ENCODE measurements around the gene HES4.

The HES4 gene

DNA sequence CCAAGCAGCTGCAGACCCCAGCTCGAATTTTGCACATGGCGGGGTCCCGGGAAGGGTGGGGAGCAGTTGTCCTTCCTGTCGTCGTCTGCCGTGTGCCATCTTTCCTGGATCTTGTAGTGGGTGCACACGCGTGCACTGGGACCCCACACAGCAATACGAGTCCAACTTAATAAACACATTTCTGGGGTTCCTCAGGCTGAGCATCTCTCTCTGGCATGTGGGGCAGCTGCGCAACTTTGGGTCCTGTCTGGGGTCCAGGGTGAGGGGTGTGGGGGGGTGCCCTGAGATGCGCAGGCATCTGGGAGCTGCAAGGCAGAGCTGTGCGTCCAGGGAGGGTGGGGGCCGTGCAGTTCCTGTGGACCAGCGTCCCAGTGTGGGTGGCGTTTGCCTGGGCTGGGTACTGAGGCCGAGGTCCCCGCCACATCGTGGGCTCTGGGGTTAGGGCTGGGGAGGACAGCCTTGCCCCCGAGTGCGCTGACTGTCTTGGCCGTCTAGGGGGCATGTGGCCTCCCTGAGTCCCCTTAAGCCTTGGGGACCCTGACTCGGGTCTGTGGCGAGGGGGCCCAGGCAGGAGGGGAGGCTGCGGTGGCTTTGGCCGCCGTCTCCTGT, 34.3 kb downstream of the HES4 start:
- no peak for DNase-seq

GRCh38 chr1:964691-965525, 35.0 kb downstream of the HES4 start:
- DNase-seq, result no peak

- no peak for DNase-seq
Observed at GRCh38 chr1:963746-964525, 36.0 kb downstream of the HES4 start.

DNA sequence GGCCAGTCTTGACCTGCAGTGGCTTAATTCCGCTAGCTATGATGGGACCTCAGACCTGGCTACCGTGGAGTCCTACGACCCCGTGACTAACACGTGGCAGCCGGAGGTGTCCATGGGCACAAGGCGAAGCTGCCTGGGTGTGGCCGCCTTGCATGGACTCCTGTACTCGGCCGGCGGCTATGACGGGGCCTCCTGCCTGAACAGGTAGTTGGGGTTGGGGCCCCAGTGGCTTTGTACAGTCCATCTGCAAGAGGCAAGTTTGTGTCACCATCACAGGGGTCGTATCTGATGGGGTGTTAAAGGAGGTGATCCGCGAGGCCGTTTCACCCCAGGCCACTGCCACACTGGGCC, 36.6 kb downstream of the HES4 start:
- DNase-seq, result no peak

- DNase-seq, result no peak
Observed at GRCh38 chr1:962381-963300, 37.3 kb downstream of the HES4 start.

DNA sequence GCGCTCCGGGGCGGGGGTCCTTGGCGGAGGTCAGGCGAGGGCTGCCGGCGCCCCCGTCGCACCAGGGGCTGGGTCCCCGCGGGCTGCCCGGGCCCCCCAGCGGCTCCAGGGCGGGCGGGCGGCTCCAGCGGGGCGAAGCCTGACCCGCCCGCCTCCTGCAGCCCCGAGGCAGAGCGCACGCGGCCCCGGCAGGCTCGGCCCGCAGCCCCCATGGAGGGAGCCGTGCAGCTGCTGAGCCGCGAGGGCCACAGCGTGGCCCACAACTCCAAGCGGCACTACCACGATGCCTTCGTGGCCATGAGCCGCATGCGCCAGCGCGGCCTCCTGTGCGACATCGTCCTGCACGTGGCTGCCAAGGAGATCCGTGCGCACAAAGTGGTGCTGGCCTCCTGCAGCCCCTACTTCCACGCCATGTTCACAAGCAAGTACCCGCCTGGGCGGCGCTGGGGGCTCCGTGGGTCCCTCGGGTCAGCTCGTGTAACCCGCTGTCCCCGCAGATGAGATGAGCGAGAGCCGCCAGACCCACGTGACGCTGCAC, 38.7 kb downstream of the HES4 start:
- no peak for DNase-seq

- peak; percentile 51 to 81 for DNase-seq
Observed at GRCh38 chr1:960363-961131, 39.4 kb downstream of the HES4 start, which contains the start of gene KLHL17. Gene KLHL17, plus strand, starts transcription at chr1:960584. Its CDS starts 110 bp downstream, at chr1:960694.

- DNase-seq, result no peak
Observed at GRCh38 chr1:959731-960362, 40.0 kb downstream of the HES4 start.

- peak; percentile 78 to 97 for DNase-seq
Observed at GRCh38 chr1:958823-959730, 40.8 kb downstream of the HES4 start, which contains the start of gene NOC2L. Gene NOC2L, minus strand, starts transcription at chr1:959256. Its CDS starts 16 bp downstream, at chr1:959240.

DNA sequence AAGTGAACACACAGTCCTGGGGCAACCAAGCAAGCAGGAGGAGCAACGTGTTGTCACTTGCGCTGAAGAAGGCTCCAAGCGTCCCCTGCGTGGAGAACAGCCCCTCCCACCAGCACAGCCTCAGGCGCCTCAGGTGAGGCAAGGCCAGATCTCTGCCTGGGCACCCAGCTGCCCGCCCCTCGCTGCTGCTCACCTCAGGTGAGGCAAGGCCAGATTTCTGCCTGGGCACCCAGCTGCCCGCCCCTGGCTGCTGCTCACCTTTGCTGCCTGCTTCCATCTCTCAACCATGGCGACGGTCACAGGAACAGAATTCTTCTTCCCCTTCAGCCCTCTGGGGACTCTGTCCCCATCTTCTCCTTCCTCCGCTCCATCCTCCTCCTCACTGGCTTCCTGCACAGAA, 43.3 kb downstream of the HES4 start:
- no peak for DNase-seq

DNA sequence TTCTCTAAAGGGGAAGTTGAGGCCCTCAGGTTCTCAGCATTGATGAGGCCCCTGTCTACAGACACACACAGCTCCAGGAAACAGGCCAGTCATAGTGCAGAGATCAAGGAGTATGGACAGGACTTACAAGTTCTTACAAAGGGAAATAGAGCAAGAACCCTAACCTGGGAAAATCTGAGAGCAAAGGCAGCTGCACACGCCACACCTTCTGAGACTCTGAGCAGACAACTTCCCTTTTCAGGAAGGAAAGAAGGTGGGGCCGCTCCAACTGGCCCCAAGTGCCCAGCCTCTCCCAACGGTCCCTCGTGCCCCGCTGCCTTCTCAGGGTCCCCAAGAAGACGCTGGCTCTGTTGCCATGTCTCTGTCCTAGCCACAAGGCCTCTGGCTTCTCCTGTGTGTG, 44.4 kb downstream of the HES4 start:
- peak in 1 of 2 donors; percentile 10 for DNase-seq

DNA sequence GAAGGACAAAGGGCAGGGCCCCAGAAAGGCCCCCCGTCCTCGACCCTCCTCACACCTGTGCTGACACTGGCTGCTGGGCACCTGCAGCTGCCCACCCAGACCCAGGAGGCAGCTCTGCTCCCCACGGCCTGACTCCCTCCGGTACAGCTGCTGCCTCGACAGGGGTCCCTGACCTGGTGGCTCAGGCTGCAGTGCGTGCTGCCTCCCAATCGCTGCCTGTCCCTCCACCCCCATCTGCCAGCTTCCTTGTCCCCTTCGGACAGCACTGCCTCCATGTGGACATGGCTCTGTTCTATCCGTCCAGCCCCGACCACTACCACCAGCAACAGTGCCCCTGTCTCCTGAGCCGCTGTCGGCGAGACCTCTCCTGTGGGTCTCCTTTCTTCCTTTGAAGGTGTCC, 45.0 kb downstream of the HES4 start:
- no peak for DNase-seq

DNA sequence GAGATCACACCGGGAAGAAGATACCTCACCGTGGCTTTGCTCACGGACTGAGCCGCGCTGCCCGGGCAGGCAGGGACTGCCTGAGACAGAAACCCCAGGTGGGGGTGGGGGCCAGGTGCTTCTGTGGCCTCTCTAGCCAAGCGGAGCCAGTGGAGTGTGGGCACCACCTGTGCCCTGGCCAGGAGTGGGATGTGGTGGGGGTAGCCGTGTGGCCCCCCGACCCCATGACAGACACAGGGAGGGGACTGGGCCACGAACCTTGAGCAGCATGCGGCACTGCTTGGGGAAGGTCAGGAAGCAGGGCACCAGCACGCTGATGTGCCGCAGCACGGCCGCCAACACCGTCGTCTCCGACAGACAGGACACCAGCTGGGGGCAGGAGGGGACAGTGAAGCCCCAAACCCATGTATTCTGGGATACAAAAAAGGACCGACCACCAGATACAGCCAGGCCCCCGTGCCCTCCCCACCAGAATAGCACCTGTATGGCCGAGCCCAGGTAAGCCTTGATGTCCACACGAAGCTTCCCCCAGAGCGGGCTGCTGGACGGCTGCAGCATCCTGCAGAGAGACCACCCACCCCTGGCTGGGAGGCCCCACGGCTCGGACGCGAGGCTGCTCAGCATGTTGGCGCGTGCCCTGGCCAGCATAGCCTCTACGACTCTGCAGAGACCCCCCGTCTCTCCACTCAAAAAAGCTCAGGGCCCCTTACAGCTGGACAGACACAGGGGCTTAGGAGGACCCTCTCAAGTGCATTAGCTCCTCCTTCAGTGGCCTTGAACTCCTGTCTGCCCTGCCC, 46.2 kb downstream of the HES4 start:
- no peak for DNase-seq

GRCh38 chr1:952603-953002, 47.3 kb downstream of the HES4 start:
- no peak for DNase-seq

DNA sequence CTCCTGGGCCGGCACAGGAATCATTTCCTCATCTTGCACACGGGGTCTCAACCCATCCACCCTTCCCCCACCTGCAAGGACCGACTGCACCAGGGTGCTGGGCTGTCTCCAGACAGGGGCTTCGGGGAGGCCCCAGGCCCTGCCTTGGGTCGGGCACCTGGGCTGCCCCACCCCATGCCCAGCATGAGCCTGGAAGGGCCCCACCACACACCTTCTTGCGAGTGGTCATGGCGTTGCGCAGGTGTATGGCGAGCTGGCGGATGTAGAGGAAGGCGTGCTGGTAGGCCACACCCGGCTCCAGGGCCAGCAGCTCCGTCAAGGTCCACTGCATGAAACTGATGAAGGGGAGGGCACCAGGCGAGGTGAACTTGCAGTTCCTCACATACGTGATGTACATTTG, 47.7 kb downstream of the HES4 start:
- DNase-seq, result no peak

- no peak for DNase-seq
Observed at GRCh38 chr1:951364-951763, 48.5 kb downstream of the HES4 start.

DNA sequence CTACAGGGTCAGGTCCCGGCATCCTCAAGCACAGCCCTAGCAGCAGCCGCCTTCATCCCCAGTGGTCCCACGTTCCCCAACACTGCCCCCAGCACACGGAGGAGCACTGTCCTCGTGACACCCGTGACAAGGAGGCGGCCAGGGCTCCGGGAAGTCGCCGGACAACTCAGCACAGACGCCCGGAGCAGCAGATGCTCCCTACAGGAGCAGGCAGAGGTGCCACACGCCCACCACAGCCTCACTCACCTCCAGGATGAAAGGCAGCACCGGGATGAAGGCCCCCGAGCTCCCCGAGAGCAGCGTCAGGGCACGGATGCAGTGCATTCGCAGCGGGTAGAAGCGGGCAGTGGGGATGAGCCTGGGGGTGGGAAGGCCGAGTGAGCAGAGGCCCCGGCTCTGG, 49.0 kb downstream of the HES4 start:
- no peak for DNase-seq

DNA sequence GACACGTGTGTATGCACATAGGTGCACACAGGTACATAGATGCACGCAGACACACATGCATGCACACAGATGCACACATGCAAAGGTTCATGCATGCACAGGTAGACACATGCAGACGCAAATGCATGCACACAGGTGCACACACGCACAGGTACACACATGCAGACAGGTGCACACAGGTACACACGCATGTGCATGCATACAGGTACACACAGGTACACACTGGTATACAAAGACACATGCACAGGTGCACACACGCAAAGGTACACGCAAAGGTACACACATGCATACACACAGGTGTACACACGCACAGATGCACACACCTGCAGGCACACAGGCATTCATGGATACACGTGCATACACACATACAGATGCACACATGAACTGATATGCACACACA, 49.6 kb downstream of the HES4 start:
- DNase-seq, result no peak

Measured in inflammatory macrophage treated with lipopolysaccharide for 1 hour (primary cell).